A549 (cell line): ENCODE measurements around the gene TMEM38A.

Source experiments
- CBX8 ChIP-seq: fragments of 200-600 bp; sonication (generic); IDR thresholded peaks from 2 replicates; pipeline ENCODE4 v1.6.1; 2016
- TF ChIP-seq, protein P1 (sequence below): fragments of >200 bp; sonication (Bioruptor Twin); formaldehyde crosslinking; IDR thresholded peaks from 3 replicates; pipeline ENCODE4 v1.5.1; 2016

DNA sequence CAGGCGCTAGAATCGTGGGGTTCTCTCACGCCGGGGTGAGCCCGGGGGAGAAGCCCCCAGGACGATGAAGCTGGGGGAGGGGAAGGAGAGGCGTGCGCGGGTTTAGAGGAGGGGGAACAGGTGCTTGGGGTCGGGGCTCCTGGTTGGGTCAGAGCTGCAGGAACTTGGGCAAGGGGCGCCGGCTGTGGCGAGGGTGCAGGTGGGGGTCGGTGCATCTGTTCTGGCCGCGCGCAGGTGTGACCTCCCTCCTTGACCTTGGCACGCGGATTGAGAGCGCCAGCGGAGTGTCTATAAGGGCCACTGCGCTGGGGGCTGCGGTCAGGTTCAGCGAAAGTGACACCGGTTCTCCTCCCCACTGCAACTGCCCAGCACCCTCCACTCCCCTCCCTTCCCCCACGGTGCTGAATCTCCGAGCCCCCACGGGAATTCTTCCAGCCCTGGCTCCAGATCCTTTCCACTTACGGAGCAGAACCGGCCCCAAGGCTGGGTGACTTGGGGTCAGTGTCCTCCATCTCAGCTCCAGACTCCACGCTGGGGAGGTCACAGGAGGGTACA lies 618 bp downstream of the TMEM38A start:
- TF ChIP-seq, protein P1, sequence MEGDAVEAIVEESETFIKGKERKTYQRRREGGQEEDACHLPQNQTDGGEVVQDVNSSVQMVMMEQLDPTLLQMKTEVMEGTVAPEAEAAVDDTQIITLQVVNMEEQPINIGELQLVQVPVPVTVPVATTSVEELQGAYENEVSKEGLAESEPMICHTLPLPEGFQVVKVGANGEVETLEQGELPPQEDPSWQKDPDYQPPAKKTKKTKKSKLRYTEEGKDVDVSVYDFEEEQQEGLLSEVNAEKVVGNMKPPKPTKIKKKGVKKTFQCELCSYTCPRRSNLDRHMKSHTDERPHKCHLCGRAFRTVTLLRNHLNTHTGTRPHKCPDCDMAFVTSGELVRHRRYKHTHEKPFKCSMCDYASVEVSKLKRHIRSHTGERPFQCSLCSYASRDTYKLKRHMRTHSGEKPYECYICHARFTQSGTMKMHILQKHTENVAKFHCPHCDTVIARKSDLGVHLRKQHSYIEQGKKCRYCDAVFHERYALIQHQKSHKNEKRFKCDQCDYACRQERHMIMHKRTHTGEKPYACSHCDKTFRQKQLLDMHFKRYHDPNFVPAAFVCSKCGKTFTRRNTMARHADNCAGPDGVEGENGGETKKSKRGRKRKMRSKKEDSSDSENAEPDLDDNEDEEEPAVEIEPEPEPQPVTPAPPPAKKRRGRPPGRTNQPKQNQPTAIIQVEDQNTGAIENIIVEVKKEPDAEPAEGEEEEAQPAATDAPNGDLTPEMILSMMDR: no peak
- TF ChIP-seq CBX8: no peak
